Activated CD8-positive, alpha-beta T cell treated with anti-CD3 and anti-CD28 coated beads, Interleukin-2, amount 10 ng/mL, durations not matched to agents 7 days and 5 days (primary cell): ENCODE data around the gene LARP4B. TPM values are rescaled to one million over a fixed set of nuclear protein-coding genes. Genes with fewer than 3 reads are reported as not detected.
"Not testable (repeated sequence)": the region's sequence is repeated elsewhere in the genome, so short reads cannot be mapped to it uniquely, and the experiment has no call there.

Experiments
- ATAC-seq: fragments of 150-1000 bp; cut with Tn5 transposase; one replicate; pipeline ENCODE4 v1.10.0; 2021; ENCODE audit warnings: moderate library complexity
- CTCF ChIA-PET: fragments of 350-600 bp; sonication (Branson Sonifier 250); formaldehyde crosslinking; loops from one replicate; lab custom pipeline; 2021; ENCODE audit warnings: antibody characterized with exemption; lab: Charles Lee
- POLR2A ChIA-PET: fragments of 350-600 bp; sonication (Branson Sonifier 250); formaldehyde crosslinking; loops from one replicate; lab custom pipeline; 2021; ENCODE audit warnings: antibody characterized with exemption; lab: Charles Lee
- DNase-seq: peaks from one replicate; pipeline ENCODE4 v3.0.0-alpha.2; 2020
- H3K27ac Mint-ChIP-seq: one replicate; pipeline ENCODE4 v1.8.0; 2021; ENCODE audit warnings: mild to moderate bottlenecking, mixed read lengths
- H3K27me3 Mint-ChIP-seq: one replicate; pipeline ENCODE4 v1.8.0; 2021; ENCODE audit warnings: low read depth, mixed read lengths
- H3K36me3 Mint-ChIP-seq: one replicate; pipeline ENCODE4 v1.8.0; 2021; ENCODE audit warnings: low read depth, mixed read lengths
- H3K4me1 Mint-ChIP-seq: one replicate; pipeline ENCODE4 v1.8.0; 2021; ENCODE audit warnings: low read depth, mixed read lengths
- H3K4me3 Mint-ChIP-seq: one replicate; pipeline ENCODE4 v1.8.0; 2021; ENCODE audit warnings: mild to moderate bottlenecking, mixed read lengths
- H3K9me3 Mint-ChIP-seq: one replicate; pipeline ENCODE4 v1.8.0; 2022; ENCODE audit warnings: mixed read lengths; ENCODE audit not compliant: insufficient read depth
- total RNA-seq, 2 experiments: library from RNA; stranded (reverse); gene quantifications; one replicate each; pipeline ENCODE4 v1.2.3, GENCODE V29; 2021

LARP4B gene
- total RNA-seq, 2 experiments from 2014 or later = 107 to 108 TPM

DNA sequence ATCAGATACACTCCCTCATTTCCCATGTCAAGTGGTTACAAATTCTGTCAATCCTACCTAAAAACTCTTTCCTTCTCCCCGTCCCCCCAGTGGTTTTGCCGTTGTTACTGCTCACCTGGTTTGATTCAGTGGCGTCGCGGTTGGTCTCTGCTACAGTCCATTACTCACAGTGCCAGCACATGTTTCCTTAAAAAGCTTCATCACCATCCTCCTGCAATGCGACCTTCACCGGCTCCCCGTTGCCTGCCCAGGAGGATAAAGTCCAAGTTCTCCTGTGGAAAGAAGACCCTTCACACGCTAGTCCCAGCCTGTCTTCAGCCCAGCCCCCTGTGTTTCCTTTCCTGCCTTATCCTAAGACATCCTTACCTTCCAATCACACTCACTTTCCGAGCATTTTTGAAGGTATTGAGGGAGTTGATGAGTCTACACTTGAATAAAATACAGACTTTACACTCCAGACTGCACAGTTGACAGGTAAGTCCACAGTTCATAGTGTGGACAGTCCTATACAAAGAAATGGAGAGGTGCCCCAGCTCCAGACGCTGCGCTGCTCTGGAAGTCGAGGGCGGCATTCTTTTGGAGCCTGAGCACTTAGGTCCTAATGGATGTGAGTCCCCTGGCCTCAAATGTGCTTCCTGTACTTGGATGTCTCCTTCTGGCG, 3.4 kb upstream of the LARP4B start:
- CTCF ChIA-PET = interaction anchor here (1.9 kb wide), 1 partner anchor 53 kb away, joined by 4 read pairs; no protein-coding TSS in a partner anchor
- no peak overlapping the region for H3K27ac Mint-ChIP-seq
- no peaks in the 10 kb centered on the region for H3K9me3 Mint-ChIP-seq
- POLR2A ChIA-PET = no interaction called here
- no peak overlapping the region for H3K4me3 Mint-ChIP-seq
- H3K4me1 Mint-ChIP-seq = peaks cover 24% of the 10 kb centered on the region
- H3K27me3 Mint-ChIP-seq = no peaks in the 10 kb centered on the region
- H3K36me3 Mint-ChIP-seq = peaks cover 7% of the 10 kb centered on the region
- ATAC-seq = no peak
- no peak for DNase-seq

GRCh38 chr10:934165-934564, 2.7 kb upstream of the LARP4B start:
- H3K27ac Mint-ChIP-seq, DNase-seq, POLR2A ChIA-PET, H3K27me3 Mint-ChIP-seq, H3K36me3 Mint-ChIP-seq, H3K9me3 Mint-ChIP-seq, ATAC-seq, H3K4me3 Mint-ChIP-seq: not testable (repeated sequence)
- H3K4me1 Mint-ChIP-seq = peaks cover 26% of the 10 kb centered on the region
- CTCF ChIA-PET = interaction anchor here (1.9 kb wide), 1 partner anchor 53 kb away, joined by 4 read pairs; no protein-coding TSS in a partner anchor

GRCh38 chr10:932589-932988, 1.1 kb upstream of the LARP4B start:
- DNase-seq (no peak), ATAC-seq (no peak)
- Mint-ChIP-seq H3K4me3 (peak overlapping the region; percentile 72), H3K9me3 (no peaks in the 10 kb centered on the region), H3K27ac (peak overlapping the region; percentile 90), H3K27me3 (no peaks in the 10 kb centered on the region), H3K4me1 (peaks cover 31% of the 10 kb centered on the region), H3K36me3 (peaks cover 12% of the 10 kb centered on the region)
- ChIA-PET POLR2A (interaction anchor here (4.5 kb wide), 1 partner anchor 55 kb away, joined by 26 read pairs; the partner anchor contains the start of gene GTPBP4), CTCF (no interaction called here)

DNA sequence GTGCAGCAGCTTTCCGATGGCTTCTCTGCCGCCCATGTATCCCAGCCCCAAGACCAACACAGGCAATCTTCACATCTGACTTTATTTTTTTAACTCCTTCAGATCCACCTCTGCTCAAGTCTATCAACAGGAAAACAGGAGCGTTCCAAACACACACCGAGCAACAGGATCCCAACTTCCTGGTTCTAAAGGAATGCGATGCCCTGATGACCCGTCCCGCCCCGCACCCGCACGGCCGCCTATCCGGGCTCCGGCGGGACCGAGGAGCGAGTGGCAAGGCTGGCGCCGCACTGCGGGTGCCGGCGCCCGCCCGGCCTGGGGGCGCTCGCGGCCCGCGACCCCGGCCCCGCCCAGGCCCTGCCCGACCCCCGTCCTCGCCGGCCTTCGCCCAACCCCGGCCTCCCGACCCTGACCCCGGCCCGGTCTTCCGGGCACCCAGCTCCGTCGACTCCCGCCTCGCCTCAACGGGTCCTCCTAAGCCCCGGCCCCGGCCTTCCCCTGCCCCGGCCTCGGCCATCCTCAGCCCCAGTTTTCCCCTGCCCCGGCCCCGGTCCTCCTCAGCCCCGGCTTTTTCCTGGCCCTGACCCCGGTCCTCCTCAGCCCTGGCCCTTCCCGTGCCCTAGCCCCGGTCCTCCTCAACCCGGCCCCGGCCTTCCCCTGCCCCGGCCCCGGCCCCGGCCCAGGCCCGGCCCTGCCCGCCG, 730 bp downstream of the LARP4B start:
- Mint-ChIP-seq H3K4me1 (peaks cover 42% of the 10 kb centered on the region), H3K9me3 (no peaks in the 10 kb centered on the region), H3K27me3 (no peaks in the 10 kb centered on the region), H3K4me3 (peak overlapping the region; percentile 96), H3K27ac (peak overlapping the region; percentile 96), H3K36me3 (peaks cover 21% of the 10 kb centered on the region)
- POLR2A ChIA-PET = interaction anchor here (0.8 to 4.5 kb wide), 9 partner anchors 9 to 125 kb away, joined by 3 to 26 read pairs (median 5); partner anchors contain the start of genes GTPBP4, IDI1 and WDR37
- CTCF ChIA-PET = interaction anchor here (1.7 kb wide), 1 partner anchor 10 kb away, joined by 7 read pairs; no protein-coding TSS in a partner anchor
- DNase-seq (peak; percentile 30), ATAC-seq (peak; percentile 5)

DNA sequence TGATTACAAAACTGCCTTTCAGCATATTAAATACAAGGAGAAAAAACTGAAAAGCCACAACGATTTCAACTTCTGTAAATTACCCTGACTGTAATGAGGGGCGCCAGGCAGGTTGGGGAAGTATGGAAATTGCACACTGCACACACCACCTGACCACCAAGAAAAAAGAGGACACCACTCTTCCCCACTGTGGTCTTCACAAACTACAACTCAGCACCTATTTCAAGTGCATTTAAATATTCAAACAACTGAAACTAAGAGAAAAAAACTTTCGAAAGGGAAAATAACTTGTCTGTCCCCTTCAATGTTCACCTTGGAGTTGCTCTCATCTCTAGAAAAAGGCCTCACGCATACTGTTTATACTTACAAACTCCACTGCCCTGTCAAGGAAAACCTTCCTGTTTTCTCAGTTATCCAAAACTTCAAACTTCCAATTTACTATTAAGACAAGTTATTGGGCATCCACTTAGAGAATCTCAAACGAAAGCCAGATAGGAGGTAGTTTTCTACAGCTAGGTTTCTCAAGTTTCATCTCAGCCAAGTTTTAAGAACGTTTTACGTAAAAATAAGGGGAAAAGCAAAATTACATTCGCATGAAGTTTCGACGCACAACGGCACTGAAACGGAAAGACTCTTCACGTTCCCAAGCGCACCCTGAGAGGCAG, 1.4 kb downstream of the LARP4B start:
- H3K27me3 Mint-ChIP-seq = no peaks in the 10 kb centered on the region
- peak overlapping the region; percentile 96 for H3K27ac Mint-ChIP-seq
- H3K9me3 Mint-ChIP-seq = no peaks in the 10 kb centered on the region
- peak; percentile 40 for DNase-seq
- H3K4me3 Mint-ChIP-seq = peak overlapping the region; percentile 96
- POLR2A ChIA-PET = interaction anchor here (0.8 to 4.5 kb wide), 5 partner anchors 46 to 126 kb away, joined by 3 to 26 read pairs (median 6); partner anchors contain the start of genes GTPBP4, IDI1 and WDR37
- H3K36me3 Mint-ChIP-seq = peaks cover 22% of the 10 kb centered on the region
- ATAC-seq = no peak
- H3K4me1 Mint-ChIP-seq = peaks cover 42% of the 10 kb centered on the region
- CTCF ChIA-PET = interaction anchor here (1.7 kb wide), 1 partner anchor 11 kb away, joined by 7 read pairs; no protein-coding TSS in a partner anchor

DNA sequence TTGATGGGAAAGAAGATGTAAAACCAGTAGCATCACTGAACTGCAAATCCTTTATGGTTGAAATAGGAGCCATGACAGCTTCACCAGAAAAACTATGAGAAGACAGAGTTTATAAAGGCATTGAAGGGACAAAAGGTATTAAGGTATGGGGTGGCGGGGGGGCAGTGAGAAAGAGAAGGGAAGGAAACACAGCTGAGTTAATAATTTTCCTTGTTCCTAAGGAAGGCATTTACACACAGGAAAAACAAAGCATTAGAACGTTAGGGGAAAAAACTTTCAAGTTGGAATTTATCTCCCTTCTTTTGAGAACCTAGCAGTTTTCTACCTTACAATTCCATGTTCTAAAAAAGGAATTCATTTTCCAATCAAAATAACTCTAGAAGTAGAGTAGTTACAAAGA, 4.4 kb downstream of the LARP4B start:
- POLR2A ChIA-PET = interaction anchor here (0.5 kb wide), 1 partner anchor 16 kb away, joined by 3 read pairs; no protein-coding TSS in a partner anchor
- Mint-ChIP-seq H3K36me3 (peaks cover 38% of the 10 kb centered on the region), H3K4me1 (peaks cover 47% of the 10 kb centered on the region), H3K27ac (no peak overlapping the region), H3K9me3 (no peaks in the 10 kb centered on the region), H3K4me3 (no peak overlapping the region), H3K27me3 (no peaks in the 10 kb centered on the region)
- no peak for ATAC-seq
- CTCF ChIA-PET = no interaction called here
- no peak for DNase-seq

DNA sequence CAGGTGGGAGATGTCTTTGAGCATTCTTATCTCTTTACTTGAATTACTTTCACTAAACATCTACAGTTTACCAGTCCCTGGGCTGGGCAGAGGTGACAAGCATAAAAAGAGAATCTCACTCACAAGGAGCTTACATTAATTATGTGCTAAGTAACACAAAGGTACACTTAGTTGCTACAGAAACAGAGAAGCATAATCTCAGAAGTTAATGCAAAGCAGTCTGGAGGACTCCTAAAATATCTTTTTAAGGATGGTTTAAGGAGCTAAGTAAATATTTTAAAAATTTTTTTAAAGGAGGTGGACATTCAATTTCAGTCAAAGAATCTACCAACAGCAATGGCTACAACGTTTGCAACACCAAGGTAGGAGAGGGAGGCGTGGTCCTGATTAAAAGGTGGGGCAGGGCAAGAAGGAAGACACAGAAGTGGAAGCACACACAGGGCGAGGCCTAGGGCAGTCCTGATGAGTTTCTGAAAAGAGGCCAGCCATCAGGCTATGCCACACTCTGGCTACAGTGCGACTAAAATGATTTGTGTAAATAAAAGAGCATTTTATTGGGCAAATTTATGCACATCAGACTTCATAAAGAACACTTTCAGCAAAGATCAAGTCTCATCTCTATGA, 5.3 kb downstream of the LARP4B start:
- Mint-ChIP-seq H3K27me3 (no peaks in the 10 kb centered on the region), H3K9me3 (no peaks in the 10 kb centered on the region), H3K4me3 (no peak overlapping the region), H3K27ac (no peak overlapping the region), H3K36me3 (peaks cover 47% of the 10 kb centered on the region), H3K4me1 (peaks cover 52% of the 10 kb centered on the region)
- CTCF ChIA-PET = no interaction called here
- ATAC-seq = no peak
- POLR2A ChIA-PET = no interaction called here
- DNase-seq = no peak

DNA sequence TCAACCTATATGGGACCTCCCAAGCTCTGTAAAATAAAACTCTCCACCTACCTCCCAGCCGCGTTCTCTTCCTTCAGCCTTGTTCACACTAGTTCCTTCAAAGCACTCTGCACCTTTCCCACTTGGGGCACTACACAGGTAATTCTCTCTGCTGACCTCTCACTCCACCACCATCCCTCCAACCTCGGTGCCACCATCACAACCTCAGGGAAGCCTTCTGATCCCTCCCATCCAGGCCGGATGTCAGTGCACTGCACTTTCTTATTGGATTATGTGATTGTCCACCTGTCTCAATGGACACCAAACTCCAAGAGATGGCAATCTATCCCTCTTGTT, 7.0 kb downstream of the LARP4B start:
- Mint-ChIP-seq H3K27ac (no peak overlapping the region), H3K4me1 (peaks cover 42% of the 10 kb centered on the region), H3K4me3 (no peak overlapping the region), H3K27me3 (no peaks in the 10 kb centered on the region), H3K9me3 (no peaks in the 10 kb centered on the region), H3K36me3 (peaks cover 39% of the 10 kb centered on the region)
- ATAC-seq (peak; percentile 34), DNase-seq (no peak)
- CTCF ChIA-PET = no interaction called here
- POLR2A ChIA-PET = interaction anchor here (0.6 kb wide), 1 partner anchor 59 kb away, joined by 3 read pairs; no protein-coding TSS in a partner anchor

DNA sequence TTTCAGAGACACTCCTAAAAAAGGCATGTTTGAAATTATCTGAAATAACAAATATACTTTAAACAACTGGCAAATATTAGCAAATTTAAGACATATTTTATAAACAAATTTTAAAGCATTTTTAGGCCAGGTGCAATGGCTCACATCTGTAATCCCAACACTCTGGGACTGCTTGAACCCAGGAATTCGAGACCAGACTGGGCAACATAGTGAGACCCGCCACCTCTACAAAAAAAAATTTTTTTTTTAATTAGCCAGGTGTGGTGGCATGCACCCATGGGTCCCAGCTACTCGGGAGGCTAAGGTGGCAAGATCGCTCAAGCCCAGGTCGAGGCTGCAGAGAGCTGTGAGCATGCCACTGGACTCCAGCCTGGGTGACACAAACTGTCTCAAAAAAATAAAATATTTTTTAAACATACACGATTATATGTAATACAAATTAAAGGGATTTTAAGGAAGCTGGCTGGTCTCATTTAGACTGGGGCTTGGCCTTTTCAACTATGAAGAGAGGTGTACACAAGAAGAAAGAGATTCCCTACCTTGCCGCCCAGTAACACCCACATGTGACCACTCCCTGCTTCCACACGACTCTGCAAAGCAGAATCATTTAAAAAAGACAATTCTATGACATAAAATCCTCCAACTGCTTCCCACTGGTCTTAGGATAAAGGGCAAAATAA, 7.5 kb downstream of the LARP4B start:
- ATAC-seq (no peak), DNase-seq (no peak)
- Mint-ChIP-seq H3K4me1 (peaks cover 38% of the 10 kb centered on the region), H3K9me3 (no peaks in the 10 kb centered on the region), H3K27ac (no peak overlapping the region), H3K36me3 (peaks cover 42% of the 10 kb centered on the region), H3K27me3 (no peaks in the 10 kb centered on the region), H3K4me3 (no peak overlapping the region)
- ChIA-PET POLR2A (interaction anchor here (0.6 kb wide), 1 partner anchor 59 kb away, joined by 3 read pairs; no protein-coding TSS in a partner anchor), CTCF (no interaction called here)

- ATAC-seq (no peak), DNase-seq (no peak)
- H3K27me3 Mint-ChIP-seq = no peaks in the 10 kb centered on the region
- H3K36me3 Mint-ChIP-seq = peaks cover 48% of the 10 kb centered on the region
- no peak overlapping the region for H3K4me3 Mint-ChIP-seq
- H3K4me1 Mint-ChIP-seq = peaks cover 24% of the 10 kb centered on the region
- H3K27ac Mint-ChIP-seq = no peak overlapping the region
- H3K9me3 Mint-ChIP-seq = no peaks in the 10 kb centered on the region
- ChIA-PET POLR2A (interaction anchor here (1.5 kb wide), 1 partner anchor 10 kb away, joined by 4 read pairs; the partner anchor contains the start of gene LARP4B), CTCF (no interaction called here)
Observed at GRCh38 chr10:921471-922414, 9.8 kb downstream of the LARP4B start.
